SU-DHL-6 (cell line): ENCODE results near the gene E2F1.

Source experiments
- H2AFZ ChIP-seq: fragments of 200-600 bp; sonication (generic); 2 replicates; pipeline ENCODE4 v1.6.1; 2014; ENCODE audit warnings: low read depth, mild to moderate bottlenecking, moderate library complexity, mixed read lengths, antibody characterized with exemption, low read length; ENCODE audit not compliant: severe bottlenecking
- H3F3A ChIP-seq: fragments of 200-600 bp; shearing (Covaris generic); 2 replicates; pipeline ENCODE4 v1.6.0; 2016; ENCODE audit warnings: antibody characterized with exemption, mild to moderate bottlenecking; ENCODE audit not compliant: insufficient read depth
- H3K27ac ChIP-seq: fragments of 200-600 bp; sonication (generic); 2 replicates; pipeline ENCODE4 v1.5.1; 2016; ENCODE audit warnings: low read depth, mild to moderate bottlenecking, low read length, moderate library complexity, mixed read lengths
- H3K27me3 ChIP-seq: fragments of 200-600 bp; sonication (generic), shearing (Covaris generic); 2 replicates; pipeline ENCODE4 v1.6.0; 2014; ENCODE audit warnings: mild to moderate bottlenecking, low read length
- H3K36me3 ChIP-seq: fragments of 200-600 bp; sonication (generic); 2 replicates; pipeline ENCODE4 v1.6.1; 2014; ENCODE audit warnings: mild to moderate bottlenecking, low read length, mixed read lengths
- H3K4me2 ChIP-seq: fragments of 300-600, 200-600 bp; shearing (Covaris generic), sonication (generic); 2 replicates; pipeline ENCODE4 v1.6.0; 2014; ENCODE audit warnings: low read length, low read depth, mild to moderate bottlenecking; ENCODE audit not compliant: poor library complexity, severe bottlenecking
- H3K4me3 ChIP-seq: fragments of 200-600 bp; sonication (generic); 2 replicates; pipeline ENCODE4 v1.5.1; 2014; ENCODE audit warnings: antibody characterized with exemption, low read length, mild to moderate bottlenecking, mixed read lengths; ENCODE audit not compliant: insufficient read depth, poor library complexity, severe bottlenecking
- H3K79me2 ChIP-seq: fragments of 200-600 bp; sonication (generic); 2 replicates; pipeline ENCODE4 v1.6.1; 2014; ENCODE audit warnings: mild to moderate bottlenecking, low read length, moderate library complexity; ENCODE audit not compliant: insufficient read depth
- H3K9ac ChIP-seq: fragments of 200-600 bp; sonication (generic); 2 replicates; pipeline ENCODE4 v1.7.0; 2014; ENCODE audit warnings: mild to moderate bottlenecking, low read length
- H3K9me2 ChIP-seq: fragments of 200-600 bp; sonication (generic); replicated peaks from 2 replicates; pipeline ENCODE4 v1.6.1; 2014; ENCODE audit warnings: low read length; ENCODE audit not compliant: insufficient read depth
- H3K9me3 ChIP-seq: fragments of 200-600 bp; sonication (generic); 2 replicates; pipeline ENCODE4 v1.6.1; 2014; ENCODE audit warnings: low read length, mixed read lengths; ENCODE audit not compliant: insufficient read depth
- H4K20me1 ChIP-seq: fragments of 200-600 bp; sonication (generic); 2 replicates; pipeline ENCODE4 v1.6.1; 2014; ENCODE audit warnings: low read depth, mild to moderate bottlenecking, antibody characterized with exemption, low read length, moderate library complexity, mixed read lengths
- EZH2phosphoT487 ChIP-seq: fragments of 200-600 bp; sonication (generic), shearing (Covaris generic); conservative IDR thresholded peaks from 2 replicates; pipeline ENCODE4 v1.6.1; 2018; ENCODE audit warnings: mild to moderate bottlenecking, antibody characterized with exemption, low read length, moderate library complexity, mixed read lengths
- TF ChIP-seq, protein P1 (sequence below): fragments of 200-600 bp; sonication (generic); IDR thresholded peaks from one replicate; pipeline ENCODE4 v1.5.1; 2017; ENCODE audit warnings: antibody characterized with exemption, mild to moderate bottlenecking, low read length, moderate library complexity; ENCODE audit not compliant: insufficient read depth, poor library complexity, severe bottlenecking

Gene E2F1

GRCh38 chr20:33660685-33661058 is 25.5 kb downstream of the E2F1 start:
- no peak overlapping the region for H2AFZ ChIP-seq
- peaks cover 4% of the 10 kb centered on the region; the same call in 1 of the 2 replicates for H3F3A ChIP-seq
- H3K9me2 ChIP-seq: no peaks in the 10 kb centered on the region
- H3K79me2 ChIP-seq: peaks cover 8% of the 10 kb centered on the region; the same call in 1 of the 2 replicates
- no peak overlapping the region for H3K9ac ChIP-seq
- no peaks in the 10 kb centered on the region for H3K27me3 ChIP-seq
- H3K27ac ChIP-seq: no peak overlapping the region
- no peak for TF ChIP-seq EZH2phosphoT487
- TF ChIP-seq, protein P1, sequence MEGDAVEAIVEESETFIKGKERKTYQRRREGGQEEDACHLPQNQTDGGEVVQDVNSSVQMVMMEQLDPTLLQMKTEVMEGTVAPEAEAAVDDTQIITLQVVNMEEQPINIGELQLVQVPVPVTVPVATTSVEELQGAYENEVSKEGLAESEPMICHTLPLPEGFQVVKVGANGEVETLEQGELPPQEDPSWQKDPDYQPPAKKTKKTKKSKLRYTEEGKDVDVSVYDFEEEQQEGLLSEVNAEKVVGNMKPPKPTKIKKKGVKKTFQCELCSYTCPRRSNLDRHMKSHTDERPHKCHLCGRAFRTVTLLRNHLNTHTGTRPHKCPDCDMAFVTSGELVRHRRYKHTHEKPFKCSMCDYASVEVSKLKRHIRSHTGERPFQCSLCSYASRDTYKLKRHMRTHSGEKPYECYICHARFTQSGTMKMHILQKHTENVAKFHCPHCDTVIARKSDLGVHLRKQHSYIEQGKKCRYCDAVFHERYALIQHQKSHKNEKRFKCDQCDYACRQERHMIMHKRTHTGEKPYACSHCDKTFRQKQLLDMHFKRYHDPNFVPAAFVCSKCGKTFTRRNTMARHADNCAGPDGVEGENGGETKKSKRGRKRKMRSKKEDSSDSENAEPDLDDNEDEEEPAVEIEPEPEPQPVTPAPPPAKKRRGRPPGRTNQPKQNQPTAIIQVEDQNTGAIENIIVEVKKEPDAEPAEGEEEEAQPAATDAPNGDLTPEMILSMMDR: no peak
- no peaks in the 10 kb centered on the region for H3K9me3 ChIP-seq
- H4K20me1 ChIP-seq: no peaks in the 10 kb centered on the region
- H3K36me3 ChIP-seq: no peaks in the 10 kb centered on the region
- no peak overlapping the region for H3K4me3 ChIP-seq
- no peak overlapping the region for H3K4me2 ChIP-seq

- Histone ChIP-seq H3K9me2 (no peaks in the 10 kb centered on the region), H3K9me3 (no peaks in the 10 kb centered on the region), H2AFZ (no peak overlapping the region), H3K36me3 (no peaks in the 10 kb centered on the region), H3K4me2 (no peak overlapping the region), H3K9ac (no peak overlapping the region), H3K27me3 (no peaks in the 10 kb centered on the region), H3K27ac (no peak overlapping the region), H3K79me2 (peaks cover 8% of the 10 kb centered on the region; the same call in 1 of the 2 replicates), H3K4me3 (no peak overlapping the region), H3F3A (no peaks in the 10 kb centered on the region), H4K20me1 (no peaks in the 10 kb centered on the region)
- TF ChIP-seq, protein P1: no peak
- TF ChIP-seq EZH2phosphoT487: no peak
Observed at GRCh38 chr20:33660035-33660684, 26.0 kb downstream of the E2F1 start.

GRCh38 chr20:33659341-33660034 is 26.7 kb downstream of the E2F1 start:
- no peak overlapping the region for H3K4me2 ChIP-seq
- H3K9me2 ChIP-seq: no peaks in the 10 kb centered on the region
- no peak overlapping the region for H3K4me3 ChIP-seq
- H3K9ac ChIP-seq: no peak overlapping the region
- H3K79me2 ChIP-seq: peaks cover 8% of the 10 kb centered on the region; the same call in 1 of the 2 replicates
- no peak overlapping the region for H3K27ac ChIP-seq
- no peak overlapping the region for H2AFZ ChIP-seq
- H3K9me3 ChIP-seq: no peaks in the 10 kb centered on the region
- no peaks in the 10 kb centered on the region for H3F3A ChIP-seq
- no peaks in the 10 kb centered on the region for H3K36me3 ChIP-seq
- TF ChIP-seq, protein P1: no peak
- no peak for TF ChIP-seq EZH2phosphoT487
- no peaks in the 10 kb centered on the region for H3K27me3 ChIP-seq
- no peaks in the 10 kb centered on the region for H4K20me1 ChIP-seq
